Measurements from ENCODE around the gene ARL2BP.

ARL2BP gene

DNA sequence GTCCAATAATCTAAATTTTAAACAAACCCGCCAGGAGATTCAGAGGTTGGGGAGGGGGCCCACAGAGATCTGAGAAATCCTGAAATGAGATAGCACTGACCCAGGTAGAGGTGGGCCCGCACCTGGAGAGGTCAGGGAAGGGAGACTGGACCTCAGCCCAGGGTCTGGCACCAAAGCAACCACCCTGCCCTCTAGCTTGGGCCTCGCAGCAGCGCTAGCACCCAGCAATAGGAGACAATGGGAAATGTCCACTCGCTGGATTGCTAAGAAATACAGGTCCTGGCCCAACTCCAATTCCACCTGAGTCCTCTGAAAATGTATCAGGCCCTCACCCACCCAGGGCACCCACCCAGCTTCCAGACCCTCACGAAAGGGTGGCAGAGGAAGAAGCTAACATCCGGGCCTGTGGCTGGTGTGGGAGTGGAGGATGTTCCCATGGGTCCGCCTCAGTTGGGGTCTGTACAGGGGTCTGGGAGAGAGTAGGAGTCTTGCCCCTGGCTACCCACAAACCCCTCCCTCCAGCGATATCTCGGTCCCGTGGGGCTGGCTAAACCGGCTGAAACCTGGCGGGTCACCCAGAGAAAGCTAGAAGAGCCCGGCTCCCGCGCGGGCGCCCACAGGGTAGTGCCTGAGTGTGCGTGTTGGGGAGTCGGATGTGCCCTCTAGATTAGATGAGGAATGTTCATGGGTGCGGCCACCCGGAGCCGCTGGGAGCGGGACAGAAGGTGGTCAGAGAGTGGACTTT lies 38.3 kb downstream of the ARL2BP start:
- DNase-seq, result no peak

GRCh38 chr16:57283959-57284208 lies 38.8 kb downstream of the ARL2BP start:
- DNase-seq, result no peak

DNA sequence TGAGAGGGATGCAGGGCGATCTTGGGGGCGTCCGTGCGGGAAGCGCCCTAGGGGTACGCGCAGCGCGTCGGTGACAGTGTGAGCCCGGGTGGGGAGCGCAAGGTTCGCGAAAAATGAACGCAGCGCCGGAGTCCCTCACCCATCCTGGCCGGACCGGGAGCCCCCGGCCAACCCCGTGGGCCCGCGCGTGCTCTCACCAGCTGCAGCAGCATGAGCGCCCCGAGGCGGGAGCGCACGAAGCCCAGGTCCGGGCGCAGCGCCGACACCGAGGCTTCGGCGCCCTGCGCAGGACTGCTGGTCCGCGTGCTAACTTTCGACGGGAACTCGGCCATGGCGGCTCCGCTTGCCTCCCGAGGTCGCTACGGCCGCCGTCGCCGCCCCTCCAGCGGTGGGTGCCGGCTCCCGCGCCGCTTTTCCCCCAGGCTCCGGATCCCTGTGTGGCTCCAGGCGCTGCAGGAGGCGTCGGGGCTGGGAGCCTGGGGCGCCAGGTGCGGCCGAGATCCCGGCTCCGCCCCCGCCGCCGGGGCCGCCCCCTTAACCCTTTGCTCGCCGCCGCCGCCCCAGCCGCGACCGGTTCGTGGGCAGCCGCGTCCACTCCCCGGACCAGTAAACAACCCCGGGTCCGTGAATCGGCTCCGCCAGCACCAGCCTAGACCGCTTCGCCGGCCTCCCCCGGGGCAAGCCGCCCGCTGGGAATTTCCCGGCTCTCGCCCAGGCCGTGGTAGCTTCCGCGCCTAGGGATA lies 39.3 kb downstream of the ARL2BP start, which contains the start of gene PLLP:
PLLP (minus strand) TSS at position 464 of the 743 bp plus-strand sequence; CDS start at position 332, 132 bp downstream.
- peak in 1 of 2 donors; percentile 43 for DNase-seq

DNA sequence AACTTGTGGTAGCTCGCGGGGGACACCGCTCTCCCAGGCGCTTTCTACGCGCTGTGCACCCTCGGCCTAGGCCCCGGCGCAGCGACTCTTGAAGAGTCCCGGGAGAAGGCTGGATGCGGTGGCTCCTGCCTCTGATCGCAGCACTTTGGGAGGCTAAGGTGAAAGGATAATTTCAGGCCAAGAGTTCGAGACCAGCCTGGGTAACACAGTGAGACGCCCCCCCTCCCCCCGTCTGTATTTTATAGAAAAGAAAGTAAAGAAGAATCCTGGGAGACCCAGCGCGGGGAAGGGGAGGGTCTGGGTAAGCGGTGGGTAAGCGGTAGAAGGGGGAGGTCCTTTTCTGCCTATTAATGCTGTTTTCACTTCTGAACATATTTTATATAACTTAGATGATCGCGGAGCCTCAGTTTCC lies 39.9 kb downstream of the ARL2BP start:
- DNase-seq, result no peak

DNA sequence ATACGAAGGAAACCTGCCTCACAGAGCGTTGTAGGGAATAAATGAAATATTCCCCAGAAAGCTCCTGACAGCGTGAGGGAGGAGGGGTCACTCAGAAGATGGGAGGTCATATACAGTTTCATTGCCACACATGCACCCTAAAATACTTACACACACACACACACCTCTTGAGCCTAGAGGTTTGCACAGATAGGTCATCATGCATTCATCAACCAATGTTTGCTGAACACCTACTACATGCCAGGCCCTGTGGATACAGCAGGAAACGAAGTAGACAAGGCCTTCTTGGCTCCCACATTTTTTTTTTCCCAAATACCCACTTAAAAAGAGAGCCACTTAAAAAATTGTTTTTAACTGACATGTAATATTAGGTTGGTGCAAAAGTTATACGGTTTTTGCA lies 40.3 kb downstream of the ARL2BP start:
- DNase-seq, result no peak

- no peak for DNase-seq
Observed at GRCh38 chr16:57289391-57290257, 44.6 kb downstream of the ARL2BP start.

- peak; percentile 53 to 75 for DNase-seq
Observed at GRCh38 chr16:57297856-57298255, 52.8 kb downstream of the ARL2BP start.

DNA sequence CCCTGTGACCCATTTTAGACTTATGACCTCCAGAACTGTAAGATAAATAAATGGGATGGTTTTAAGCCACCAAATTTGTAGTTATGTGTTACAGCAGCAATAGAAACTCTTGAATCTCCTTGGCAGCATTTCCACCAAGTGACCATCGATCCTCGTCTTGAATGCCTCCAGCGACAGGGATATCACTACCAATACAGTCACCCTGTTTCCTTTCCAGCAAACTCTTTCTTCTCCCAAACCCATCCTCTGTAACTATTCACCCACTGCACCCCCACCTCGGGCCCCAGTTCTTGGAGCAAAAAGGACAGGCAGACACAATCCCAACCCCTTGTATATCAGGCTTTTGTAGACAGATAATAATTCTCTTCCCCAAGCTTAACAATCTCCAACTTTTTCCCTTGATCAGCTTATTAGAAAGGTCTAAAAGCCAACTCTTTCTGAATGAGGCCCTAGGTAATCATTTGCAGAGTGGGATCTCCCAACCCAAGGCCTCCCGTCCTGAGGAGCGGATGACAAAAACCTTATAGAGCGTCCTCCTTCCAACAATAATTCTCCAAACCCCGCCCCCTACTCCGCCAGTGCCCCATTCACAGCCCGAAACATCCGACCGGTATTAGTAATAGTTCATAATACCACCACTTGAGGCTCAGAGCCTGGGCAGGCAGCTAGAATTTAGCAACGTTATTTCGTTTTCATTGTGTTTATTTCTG lies 54.1 kb downstream of the ARL2BP start:
- no peak for DNase-seq

- DNase-seq, result peak; percentile 90 to 93
Observed at GRCh38 chr16:57299719-57300386, 54.8 kb downstream of the ARL2BP start.

DNA sequence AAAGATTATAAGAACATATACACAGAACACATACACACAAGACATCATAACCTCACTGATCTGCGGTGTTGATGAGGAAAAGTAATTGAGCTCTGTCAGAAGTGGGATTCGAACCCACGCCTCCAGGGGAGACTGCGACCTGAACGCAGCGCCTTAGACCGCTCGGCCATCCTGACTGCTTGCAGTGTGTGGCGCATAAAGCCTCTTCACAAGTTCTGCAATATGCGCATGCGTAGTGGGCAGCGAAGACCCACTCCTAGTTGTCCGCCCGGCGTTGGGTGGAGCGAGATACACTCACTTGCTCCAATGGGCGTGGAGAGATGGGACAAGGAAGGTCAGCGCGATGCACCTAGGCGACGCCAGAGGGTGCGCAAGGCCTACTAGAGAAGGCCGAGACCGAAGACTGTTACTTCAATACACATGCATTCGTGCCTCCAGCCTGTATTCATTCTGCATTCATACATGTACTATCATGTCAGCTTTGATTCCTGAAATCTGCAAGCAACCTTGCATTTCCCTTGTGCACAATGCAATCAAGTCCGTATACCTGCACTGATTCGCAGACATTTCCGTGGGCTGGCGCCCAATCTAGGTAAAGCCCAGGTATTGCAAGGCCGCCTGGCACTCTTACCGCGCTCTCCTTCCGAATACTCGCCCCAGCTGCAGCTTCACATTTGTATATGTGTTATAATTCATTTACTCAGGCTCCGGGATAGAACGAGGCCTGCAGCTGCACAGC lies 55.5 kb downstream of the ARL2BP start:
- DNase-seq, result peak; percentile 100

DNA sequence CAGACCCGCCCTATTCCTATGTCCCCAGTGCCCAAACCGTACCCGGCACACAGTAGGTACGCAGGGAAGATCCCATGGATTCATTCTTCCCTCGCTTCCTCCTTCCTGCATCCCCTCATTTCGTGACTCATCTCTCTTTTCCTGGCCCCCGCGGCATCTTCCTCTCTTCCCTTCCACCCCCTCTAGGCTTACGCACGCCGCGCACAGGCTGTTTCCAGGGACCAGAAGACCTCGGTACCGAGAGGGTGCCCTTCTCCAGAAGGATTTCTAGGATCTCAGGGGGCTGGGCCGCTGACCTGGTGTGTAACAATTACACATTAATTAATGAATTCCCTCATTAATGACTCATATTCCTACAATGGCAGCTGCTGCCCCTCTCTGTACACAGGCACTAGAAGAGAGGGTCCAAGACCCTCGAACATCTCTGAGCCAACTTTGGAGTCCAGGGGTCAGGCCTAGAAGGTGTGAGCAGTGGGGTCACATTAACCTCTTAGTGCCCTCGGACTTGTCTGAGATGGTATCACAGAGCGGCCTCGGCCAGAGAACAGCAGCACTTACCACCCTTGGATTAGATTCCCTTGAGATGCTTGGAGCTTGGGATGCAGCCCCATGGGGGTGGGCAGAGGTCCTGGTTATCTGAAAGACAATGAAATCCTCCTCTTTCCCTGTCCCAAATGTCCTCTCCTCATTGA lies 56.2 kb downstream of the ARL2BP start:
- DNase-seq, result no peak
